ENCODE results near the gene PDIA5.

The PDIA5 gene

GRCh38 chr3:123037015-123037375 is 29.8 kb upstream of the PDIA5 start:
- DNase-seq (ENCODE audit: low read depth): no peak
- no peak for TF ChIP-seq CTCF (conservative IDR thresholded peaks at IDR 0.05; ENCODE audit: control insufficient read depth, insufficient read depth, low read depth, low read length)
- H3K4me3 ChIP-seq (ENCODE audit: control insufficient read depth, low read depth, low read length): no peak overlapping the region

- H3K4me3 ChIP-seq (ENCODE audit: control insufficient read depth, low read depth, low read length): no peak overlapping the region
- DNase-seq (ENCODE audit: low read depth): no peak
- no peak for TF ChIP-seq CTCF (conservative IDR thresholded peaks at IDR 0.05; ENCODE audit: control insufficient read depth, insufficient read depth, low read depth, low read length)
Measured at GRCh38 chr3:123038751-123039150, 28.1 kb upstream of the PDIA5 start.

GRCh38 chr3:123039178-123039577 is 27.6 kb upstream of the PDIA5 start:
- TF ChIP-seq CTCF (conservative IDR thresholded peaks at IDR 0.05; ENCODE audit: control insufficient read depth, insufficient read depth, low read depth, low read length): no peak
- no peak overlapping the region for H3K4me3 ChIP-seq (ENCODE audit: control insufficient read depth, low read depth, low read length)
- DNase-seq (ENCODE audit: low read depth): no peak

GRCh38 chr3:123042413-123042812 is 24.4 kb upstream of the PDIA5 start:
- no peak for TF ChIP-seq CTCF (conservative IDR thresholded peaks at IDR 0.05; ENCODE audit: control insufficient read depth, insufficient read depth, low read depth, low read length)
- DNase-seq (ENCODE audit: low read depth): no peak
- H3K4me3 ChIP-seq (ENCODE audit: control insufficient read depth, low read depth, low read length): no peak overlapping the region

- TF ChIP-seq CTCF (conservative IDR thresholded peaks at IDR 0.05; ENCODE audit: control insufficient read depth, insufficient read depth, low read depth, low read length): no peak
- DNase-seq (ENCODE audit: low read depth): no peak
- H3K4me3 ChIP-seq (ENCODE audit: control insufficient read depth, low read depth, low read length): no peak overlapping the region
Measured at GRCh38 chr3:123044981-123045763, 21.7 kb upstream of the PDIA5 start.

GRCh38 chr3:123046262-123047061 is 20.4 kb upstream of the PDIA5 start:
- no peak for TF ChIP-seq CTCF (conservative IDR thresholded peaks at IDR 0.05; ENCODE audit: control insufficient read depth, insufficient read depth, low read depth, low read length)
- no peak for DNase-seq (ENCODE audit: low read depth)
- H3K4me3 ChIP-seq (ENCODE audit: control insufficient read depth, low read depth, low read length): no peak overlapping the region

Measured in fibroblast of mammary gland (primary cell).